Hippocampal formation (tissue), 2 donors: ENCODE measurements around the gene LRP8.

Experiments
- DNase-seq, 2 donors: peaks; one replicate each; lab custom pipeline; 2025; lab: John Stamatoyannopoulos, UW

LRP8 gene

GRCh38 chr1:53321776-53322602 is 5.9 kb downstream of the LRP8 start:
- DNase-seq, result no peak

DNA sequence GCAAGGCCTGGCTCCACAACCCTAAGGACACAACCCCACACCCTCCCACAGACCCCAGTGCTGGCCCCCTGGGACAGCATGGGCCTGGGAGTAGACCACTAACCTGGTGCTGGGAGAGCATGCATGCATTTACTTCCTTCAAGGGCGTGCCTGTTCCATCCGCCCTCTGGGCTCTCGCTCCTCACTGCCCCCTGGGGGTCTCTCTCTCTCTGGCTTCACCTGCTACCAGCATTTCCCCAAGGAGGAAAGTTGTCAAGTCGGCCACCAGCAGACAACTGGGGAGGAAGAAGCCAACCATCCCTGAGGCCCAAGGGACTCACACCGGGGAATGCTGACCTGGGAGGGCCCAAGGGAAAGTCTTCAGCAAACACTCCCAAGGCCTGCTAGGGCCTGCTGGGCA is 6.5 kb downstream of the LRP8 start:
- DNase-seq, result no peak

DNA sequence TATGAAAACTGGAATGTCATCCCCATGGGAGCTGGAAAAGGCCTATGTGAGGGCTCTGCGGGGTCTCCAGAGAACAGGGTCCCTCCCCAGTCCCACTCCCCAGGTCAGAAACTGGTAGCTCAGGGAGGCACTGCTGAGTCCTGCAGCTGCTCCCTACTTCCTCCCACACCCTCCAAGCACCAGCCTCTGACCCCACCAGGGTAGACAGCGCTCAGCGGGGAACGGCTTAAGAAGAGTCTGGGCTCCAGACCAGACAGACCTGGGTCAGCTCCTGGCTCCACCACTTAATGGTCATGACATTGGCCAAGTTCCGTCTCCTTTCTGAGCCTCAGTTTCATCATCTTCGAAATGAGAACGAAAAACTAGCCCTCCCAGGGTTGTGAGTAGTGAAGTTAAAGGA is 7.2 kb downstream of the LRP8 start:
- no peak for DNase-seq

- no peak for DNase-seq
Measured at GRCh38 chr1:53319296-53320101, 8.4 kb downstream of the LRP8 start.

DNA sequence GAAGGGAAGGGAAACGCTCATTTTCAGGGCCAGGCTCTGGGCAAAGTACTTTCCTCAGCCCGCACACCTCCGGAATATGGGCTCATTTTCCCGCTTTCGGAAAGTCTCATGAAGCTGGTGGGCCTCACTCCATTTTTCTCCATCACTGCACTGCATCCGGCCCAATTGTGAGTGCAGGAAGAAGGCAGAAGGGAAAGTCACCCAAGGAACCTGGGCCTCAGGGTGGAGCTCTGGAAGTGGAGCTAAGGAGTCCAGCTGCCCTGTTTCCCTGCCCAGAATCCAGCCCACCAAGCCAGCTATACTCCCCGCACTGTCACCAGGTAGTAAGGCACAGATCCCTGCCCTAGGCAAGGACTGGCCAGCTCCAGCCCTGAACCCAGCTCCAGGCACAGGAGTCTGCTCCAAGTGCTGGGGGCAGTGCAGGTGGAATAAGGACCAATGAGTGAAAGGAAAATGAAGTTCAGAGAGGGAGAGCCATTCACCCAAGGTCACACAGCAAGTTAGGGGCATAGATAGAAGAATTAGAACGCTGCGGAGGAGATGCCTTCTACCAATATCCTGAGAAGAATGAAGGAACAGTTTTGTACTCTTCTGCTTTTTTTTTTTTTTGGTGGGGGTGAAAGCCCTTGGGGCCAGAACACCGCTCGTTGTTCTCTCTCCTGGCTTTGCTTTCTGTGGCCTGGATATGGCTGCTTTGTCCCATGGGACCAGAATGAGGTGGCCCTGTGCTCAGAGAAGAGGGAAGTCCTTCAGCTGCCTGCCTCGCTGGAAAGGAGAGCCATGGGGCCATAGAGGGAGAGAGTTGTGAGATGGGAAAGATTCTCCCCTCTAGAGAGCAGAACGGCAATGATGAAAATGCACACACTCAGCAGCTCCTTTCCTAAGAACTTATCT is 10.0 kb downstream of the LRP8 start:
- DNase-seq, result no peak

GRCh38 chr1:53316766-53317581 is 10.9 kb downstream of the LRP8 start:
- no peak for DNase-seq

DNA sequence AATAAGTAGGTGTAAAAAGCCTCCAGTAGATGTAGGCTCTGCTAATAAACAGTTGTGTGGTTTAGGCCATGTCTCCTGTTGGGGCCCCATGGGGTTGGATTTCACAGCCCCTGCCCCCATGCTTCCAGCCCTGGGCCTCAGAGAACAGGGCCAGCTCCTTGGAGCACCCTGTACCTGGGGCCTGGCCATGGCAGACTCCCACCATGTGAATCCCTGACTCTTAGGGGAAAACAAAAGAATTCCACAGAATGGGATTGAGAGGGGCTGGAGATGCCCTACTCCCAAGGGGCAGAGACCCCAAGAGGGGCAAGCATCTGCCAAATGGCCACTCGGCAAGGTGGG is 11.5 kb downstream of the LRP8 start:
- DNase-seq, result no peak

DNA sequence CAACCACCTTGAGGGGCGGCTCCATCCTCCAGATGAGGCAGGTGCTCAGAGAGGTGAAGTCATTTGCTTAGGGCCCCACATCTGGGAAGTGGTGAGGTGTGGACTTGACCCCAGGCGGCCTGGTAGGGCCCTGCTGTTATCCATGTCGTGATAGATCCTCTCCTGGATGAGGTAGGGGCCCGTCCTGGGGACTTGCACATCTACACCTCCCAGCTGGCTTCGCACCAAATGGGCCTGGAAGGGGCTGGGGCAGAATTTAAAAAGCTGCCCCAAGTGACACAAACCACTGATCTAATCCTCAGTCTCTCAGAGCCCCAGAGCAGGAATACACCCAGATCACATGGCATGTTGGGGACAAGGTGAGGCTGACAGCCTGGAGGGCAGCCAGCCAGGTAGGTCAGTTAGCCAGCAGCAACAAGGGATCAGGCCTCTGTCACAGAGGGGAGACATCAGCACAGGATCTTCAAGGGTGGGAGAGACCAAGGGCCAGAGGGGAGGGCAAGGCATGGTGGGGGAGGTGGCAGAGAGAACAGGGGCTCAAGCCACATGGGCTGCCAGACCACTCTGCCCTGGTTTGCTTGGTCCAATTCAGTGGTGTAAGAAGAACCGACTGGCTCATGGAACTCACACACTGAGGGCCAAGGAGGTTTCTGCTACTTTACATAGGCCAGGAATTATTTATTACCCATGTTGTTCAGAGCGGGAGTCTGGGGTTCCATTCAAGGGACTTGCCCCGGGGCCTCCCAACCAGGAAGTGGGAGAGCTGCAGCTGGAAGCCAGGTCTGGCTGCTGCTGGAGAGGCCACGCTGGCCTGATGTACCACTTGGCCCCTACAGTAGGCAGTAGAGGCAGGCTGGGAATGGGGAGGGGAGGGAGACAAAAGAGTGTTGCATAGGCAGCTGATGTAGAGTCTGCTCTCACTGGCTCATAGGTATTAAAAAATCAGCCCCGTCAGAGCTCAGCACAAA is 12.1 kb downstream of the LRP8 start:
- no peak for DNase-seq

DNA sequence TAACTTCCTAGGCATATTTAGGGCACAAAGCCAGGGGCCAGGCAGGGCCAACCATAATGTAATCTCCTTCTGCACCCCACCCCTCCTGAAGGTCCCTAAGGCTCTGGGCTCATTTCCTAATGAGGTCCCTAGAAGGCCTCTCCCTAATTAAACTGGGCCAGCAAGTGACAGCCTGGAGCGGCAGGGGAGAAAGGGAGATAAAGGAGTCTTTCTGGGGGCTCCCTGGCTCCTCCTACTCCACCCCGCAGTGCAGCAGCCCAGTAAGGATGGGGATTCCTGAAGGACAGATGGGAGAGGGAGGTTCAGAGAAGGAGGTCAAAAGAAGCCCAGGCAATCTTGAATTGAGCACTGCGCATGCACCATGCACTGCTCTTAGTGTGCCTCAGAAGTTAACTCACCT is 12.8 kb downstream of the LRP8 start:
- DNase-seq, result no peak

- DNase-seq, result no peak
Measured at GRCh38 chr1:53314606-53315005, 13.3 kb downstream of the LRP8 start.

GRCh38 chr1:53314096-53314495 is 13.8 kb downstream of the LRP8 start:
- no peak for DNase-seq

- DNase-seq, result no peak
Measured at GRCh38 chr1:53313556-53313955, 14.3 kb downstream of the LRP8 start.

DNA sequence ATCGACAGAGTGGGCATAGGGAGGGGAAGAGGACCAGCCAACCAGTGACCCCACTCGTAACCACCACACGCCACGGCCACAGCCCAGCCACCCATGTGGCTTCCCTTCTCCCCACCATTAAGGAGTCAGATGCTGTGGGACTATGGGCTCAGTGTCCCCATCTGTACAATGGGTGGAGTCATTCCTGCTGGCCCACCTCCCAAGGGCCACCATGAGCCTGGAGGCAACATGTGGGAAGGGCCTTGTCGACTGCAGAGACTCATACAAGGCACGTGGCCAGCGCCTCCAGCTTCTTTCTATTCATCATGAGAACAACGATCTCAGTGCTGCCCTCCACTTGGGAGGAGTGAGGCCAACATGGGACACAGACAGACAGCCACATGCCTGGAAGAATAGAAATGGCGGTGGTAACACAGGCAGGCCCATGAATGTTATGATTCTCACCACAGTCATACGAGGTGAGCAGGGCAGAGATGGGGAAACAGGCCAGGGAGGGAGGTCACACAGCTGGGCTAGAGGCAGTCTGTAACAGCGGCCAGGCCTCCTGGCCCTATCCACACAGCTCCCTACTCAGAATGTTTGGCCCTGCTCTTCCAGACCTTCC is 16.1 kb downstream of the LRP8 start:
- DNase-seq, result no peak

GRCh38 chr1:53310847-53311681 is 16.8 kb downstream of the LRP8 start:
- no peak for DNase-seq

DNA sequence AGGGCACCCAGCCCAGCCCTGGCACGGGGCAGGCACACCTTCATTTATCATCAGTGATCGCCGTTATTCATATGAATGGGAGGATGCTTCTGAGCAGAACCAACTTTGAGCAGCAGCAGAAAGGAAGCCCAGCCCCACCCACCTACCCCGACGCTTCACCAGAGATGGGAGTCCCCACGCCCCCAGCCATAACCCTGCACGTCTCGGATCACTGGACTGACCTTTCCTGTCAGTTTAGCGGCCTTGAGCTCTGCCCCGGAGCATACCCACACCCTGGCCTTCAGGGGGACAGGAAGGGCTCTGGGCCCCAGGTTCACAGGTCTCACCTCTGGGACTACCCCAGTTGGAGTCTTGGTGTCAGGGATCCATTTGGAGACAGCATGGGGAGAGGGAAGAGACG is 18.1 kb downstream of the LRP8 start:
- no peak for DNase-seq

GRCh38 chr1:53308506-53308905 is 19.4 kb downstream of the LRP8 start:
- DNase-seq, result no peak

DNA sequence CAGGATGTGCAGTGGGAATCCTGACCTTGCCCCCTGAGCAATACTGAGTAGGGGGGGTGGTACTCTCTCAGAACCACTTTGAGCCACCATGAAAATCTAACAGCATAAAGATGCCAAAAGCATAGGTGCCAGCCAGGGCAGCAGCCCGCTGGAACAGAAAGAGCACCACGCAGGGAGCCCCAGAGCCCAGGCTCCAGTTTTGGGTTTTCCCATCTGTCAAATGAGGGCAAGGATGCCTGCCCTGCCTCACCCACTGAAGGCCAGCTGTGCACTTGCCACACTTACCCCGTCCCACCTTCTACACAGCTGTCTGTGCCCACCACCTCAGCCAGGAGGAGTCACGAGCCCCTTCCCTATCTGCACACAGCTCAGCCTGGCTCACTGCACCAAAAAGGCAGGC is 20.8 kb downstream of the LRP8 start:
- no peak for DNase-seq

DNA sequence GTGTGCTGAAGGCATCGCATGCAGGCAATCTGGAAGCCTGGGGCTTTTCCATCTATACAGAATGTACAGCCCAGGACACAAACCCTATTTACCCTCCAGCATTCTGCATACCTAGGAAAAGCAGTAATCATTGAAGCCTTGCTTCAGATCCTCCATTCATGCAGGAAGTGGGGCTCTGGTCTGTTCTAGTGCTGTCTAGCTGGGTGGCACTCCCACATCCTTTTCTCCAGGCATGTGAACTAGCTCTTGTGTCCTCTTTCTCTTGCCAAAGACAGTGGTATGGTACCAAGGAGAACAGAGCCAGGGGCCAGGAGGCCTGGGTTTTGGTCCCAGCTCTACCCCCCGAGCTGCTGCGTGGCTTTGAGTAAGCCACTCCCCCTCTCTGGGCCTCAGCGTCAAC is 21.7 kb downstream of the LRP8 start:
- no peak for DNase-seq

DNA sequence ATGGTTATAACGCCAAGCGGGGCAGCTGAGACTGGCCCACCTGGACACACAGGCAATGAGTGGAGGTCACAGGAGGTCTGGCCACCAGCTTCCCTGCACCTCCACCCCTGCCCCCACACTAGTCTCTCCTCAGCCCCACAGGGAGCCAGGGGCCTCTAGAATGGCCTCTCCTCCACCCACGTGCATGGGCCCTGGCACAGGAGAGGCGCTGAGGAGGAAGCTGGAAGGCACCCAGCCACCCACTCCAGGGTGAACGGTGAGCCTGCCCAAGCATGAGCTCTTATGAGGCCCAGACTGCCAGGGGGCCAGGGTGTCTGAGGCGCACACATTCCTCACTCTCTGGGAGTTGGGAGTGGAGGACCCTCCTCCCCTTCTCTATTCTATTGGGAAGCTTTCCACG is 22.2 kb downstream of the LRP8 start:
- DNase-seq, result no peak
